HG03045 (cell line): ENCODE results near the gene ZNF324B.
A peak's percentile ranks its signal among the peaks of the same experiment; 100 is the strongest.
"Not testable (repeated sequence)": the region's sequence is repeated elsewhere in the genome, so short reads cannot be mapped to it uniquely, and the experiment has no call there.

ENCODE experiments used
- ATAC-seq: cut with Tn5 transposase; IDR thresholded peaks from one replicate; pipeline ENCODE4 v1.9.1; 2021; ENCODE audit warnings: mild to moderate bottlenecking, moderate library complexity; ENCODE audit not compliant: unreplicated experiment

ZNF324B gene

GRCh38 chr19:58479736-58480480, 28.5 kb downstream of the ZNF324B start:
- no peak for ATAC-seq

- no peak for ATAC-seq
These were observed 29.0 kb downstream of the ZNF324B start for GRCh38 chr19:58480481-58480830.

- no peak for ATAC-seq
These were observed 29.4 kb downstream of the ZNF324B start for GRCh38 chr19:58480831-58481230.

GRCh38 chr19:58482372-58482771, 30.9 kb downstream of the ZNF324B start:
- no peak for ATAC-seq

- no peak for ATAC-seq
These were observed 32.4 kb downstream of the ZNF324B start for GRCh38 chr19:58483776-58484175.

GRCh38 chr19:58484349-58484748, 32.9 kb downstream of the ZNF324B start:
- not testable (repeated sequence) for ATAC-seq

GRCh38 chr19:58491393-58491792, 40.0 kb downstream of the ZNF324B start:
- no peak for ATAC-seq

- no peak for ATAC-seq
These were observed 40.8 kb downstream of the ZNF324B start for GRCh38 chr19:58492265-58492664.

- ATAC-seq, result no peak
These were observed 46.3 kb downstream of the ZNF324B start for GRCh38 chr19:58497634-58498170.

- no peak for ATAC-seq
These were observed 47.0 kb downstream of the ZNF324B start for GRCh38 chr19:58498316-58499020.

- ATAC-seq, result peak; percentile 89
These were observed 47.9 kb downstream of the ZNF324B start for GRCh38 chr19:58499021-58499927.

- no peak for ATAC-seq
These were observed 48.8 kb downstream of the ZNF324B start for GRCh38 chr19:58500242-58500641.
